GM18907 (cell line): Measurements from ENCODE around the gene PHOX2B.
"Not testable (repeated sequence)": the region's sequence is repeated elsewhere in the genome, so short reads cannot be mapped to it uniquely, and the experiment has no call there.

Experiments
- ATAC-seq: cut with Tn5 transposase; IDR thresholded peaks from one replicate; pipeline ENCODE4 v1.9.1; 2021; ENCODE audit warnings: mild to moderate bottlenecking, moderate library complexity; ENCODE audit not compliant: unreplicated experiment

Gene PHOX2B

GRCh38 chr4:41714364-41715000 lies 34.0 kb downstream of the PHOX2B start:
- ATAC-seq: no peak

GRCh38 chr4:41713768-41714167 lies 34.8 kb downstream of the PHOX2B start:
- ATAC-seq: no peak

GRCh38 chr4:41712425-41712824 lies 36.1 kb downstream of the PHOX2B start:
- ATAC-seq: no peak

GRCh38 chr4:41711654-41712053 lies 36.9 kb downstream of the PHOX2B start:
- not testable (repeated sequence) for ATAC-seq

- no peak for ATAC-seq
Observed at GRCh38 chr4:41709844-41710481, 38.6 kb downstream of the PHOX2B start.

- no peak for ATAC-seq
Observed at GRCh38 chr4:41703785-41704184, 44.7 kb downstream of the PHOX2B start.

GRCh38 chr4:41702770-41703169 lies 45.8 kb downstream of the PHOX2B start:
- no peak for ATAC-seq

- ATAC-seq: no peak
Observed at GRCh38 chr4:41701983-41702382, 46.5 kb downstream of the PHOX2B start.

GRCh38 chr4:41696763-41697162 lies 51.8 kb downstream of the PHOX2B start:
- ATAC-seq: no peak

GRCh38 chr4:41696131-41696530 lies 52.4 kb downstream of the PHOX2B start:
- ATAC-seq: no peak
